ENCODE results near the gene VARS2.

DNA sequence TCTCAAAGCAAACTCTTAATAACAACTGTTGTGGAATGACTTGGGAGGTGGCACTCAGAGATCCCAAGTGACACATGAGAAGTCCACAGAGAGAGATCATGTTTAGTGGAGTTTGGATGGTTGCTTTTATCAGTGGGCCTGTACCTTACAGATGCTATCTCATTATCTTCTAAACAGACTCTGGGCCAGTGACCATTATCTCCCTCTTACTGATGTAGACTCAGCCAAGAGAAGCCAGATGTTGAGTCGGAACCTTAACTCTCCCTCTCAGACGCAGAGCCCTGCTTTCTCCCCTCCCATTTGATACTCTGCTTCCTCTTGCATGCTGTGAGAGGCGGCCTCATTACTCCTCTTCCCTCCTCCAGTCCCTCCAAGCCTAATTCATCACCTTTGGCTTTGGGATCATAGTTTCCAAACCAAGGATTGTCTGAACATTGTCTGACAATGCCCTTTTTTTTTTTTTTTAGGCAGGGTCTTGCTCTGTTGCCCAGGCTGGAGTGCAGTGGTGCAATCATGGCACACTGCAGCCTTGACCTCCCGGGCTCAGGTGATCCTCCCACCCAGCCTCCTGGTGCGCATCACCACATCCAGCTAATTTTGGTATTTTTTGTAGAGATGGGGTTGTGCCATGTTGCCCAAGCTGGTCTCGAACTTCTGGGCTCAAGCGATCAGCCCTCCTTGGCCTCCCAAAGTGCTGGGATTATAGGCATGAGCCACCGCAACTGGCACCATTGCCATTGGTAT is 34.2 kb upstream of the VARS2 start:
- TF ChIP-seq, protein P1, sequence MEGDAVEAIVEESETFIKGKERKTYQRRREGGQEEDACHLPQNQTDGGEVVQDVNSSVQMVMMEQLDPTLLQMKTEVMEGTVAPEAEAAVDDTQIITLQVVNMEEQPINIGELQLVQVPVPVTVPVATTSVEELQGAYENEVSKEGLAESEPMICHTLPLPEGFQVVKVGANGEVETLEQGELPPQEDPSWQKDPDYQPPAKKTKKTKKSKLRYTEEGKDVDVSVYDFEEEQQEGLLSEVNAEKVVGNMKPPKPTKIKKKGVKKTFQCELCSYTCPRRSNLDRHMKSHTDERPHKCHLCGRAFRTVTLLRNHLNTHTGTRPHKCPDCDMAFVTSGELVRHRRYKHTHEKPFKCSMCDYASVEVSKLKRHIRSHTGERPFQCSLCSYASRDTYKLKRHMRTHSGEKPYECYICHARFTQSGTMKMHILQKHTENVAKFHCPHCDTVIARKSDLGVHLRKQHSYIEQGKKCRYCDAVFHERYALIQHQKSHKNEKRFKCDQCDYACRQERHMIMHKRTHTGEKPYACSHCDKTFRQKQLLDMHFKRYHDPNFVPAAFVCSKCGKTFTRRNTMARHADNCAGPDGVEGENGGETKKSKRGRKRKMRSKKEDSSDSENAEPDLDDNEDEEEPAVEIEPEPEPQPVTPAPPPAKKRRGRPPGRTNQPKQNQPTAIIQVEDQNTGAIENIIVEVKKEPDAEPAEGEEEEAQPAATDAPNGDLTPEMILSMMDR (IDR thresholded peaks at IDR 0.05), result no peak
- no peak for TF ChIP-seq POLR2A (IDR thresholded peaks at IDR 0.05)
- no peak for TF ChIP-seq EP300 (IDR thresholded peaks at IDR 0.05)
- no peak for TF ChIP-seq POLR2AphosphoS5 (IDR thresholded peaks at IDR 0.05)

Measured in sigmoid colon (tissue), 4 donors.